NT2/D1 (cell line): ENCODE measurements around the gene MYB.

Experiments used
- SUZ12 ChIP-seq: IDR thresholded peaks from 2 replicates; pipeline ENCODE4 v1.6.1; 2011; ENCODE audit not compliant: insufficient read length, insufficient read depth; ENCODE audit errors: extremely low read depth
- YY1 ChIP-seq: IDR thresholded peaks from 2 replicates; pipeline ENCODE4 v1.6.1; 2011; ENCODE audit not compliant: insufficient read length, insufficient read depth
- ZNF274 ChIP-seq: IDR thresholded peaks from 2 replicates; pipeline ENCODE4 v1.6.1; 2011; ENCODE audit warnings: mild to moderate bottlenecking, low read depth, low read length

GRCh38 chr6:135213616-135214015 is 32.5 kb downstream of the MYB start:
- TF ChIP-seq YY1, result no peak
- TF ChIP-seq SUZ12, result no peak
- no peak for TF ChIP-seq ZNF274
